Stomach (tissue), 4 donors: ENCODE data around the gene LOXHD1.

Source experiments
- EP300 ChIP-seq: sonication (generic); formaldehyde crosslinking; IDR thresholded peaks from one replicate; pipeline ENCODE4 v1.6.1; 2017; ENCODE audit warnings: antibody characterized with exemption
- POLR2A ChIP-seq, 4 donors: fragments of 450-650 bp; IDR thresholded peaks; one replicate each; pipeline ENCODE4 v1.6.1; 2016; ENCODE audit warnings: antibody characterized with exemption in 4 of 4, control low read depth in 2 of 4, mild to moderate bottlenecking in 1 of 4, moderate library complexity in 1 of 4
- POLR2AphosphoS5 ChIP-seq, 3 donors: sonication (generic); formaldehyde crosslinking; IDR thresholded peaks; one replicate each; pipeline ENCODE4 v1.6.1; 2016; ENCODE audit warnings: antibody characterized with exemption in 3 of 3
- TF ChIP-seq, protein P1 (sequence below), 7 experiments: fragments of 450-650 bp in 4 of 7; fragments of 200-600 bp in 3 of 7; sonication (generic) in 3 of 7; IDR thresholded peaks; one replicate each; pipeline ENCODE4 v1.5.1; 2016 to 2019; ENCODE audit warnings: antibody characterized with exemption in 7 of 7, control low read depth in 2 of 7, mild to moderate bottlenecking in 1 of 7

- TF ChIP-seq POLR2AphosphoS5 (IDR thresholded peaks at IDR 0.05) = no peak
- TF ChIP-seq, protein P1, sequence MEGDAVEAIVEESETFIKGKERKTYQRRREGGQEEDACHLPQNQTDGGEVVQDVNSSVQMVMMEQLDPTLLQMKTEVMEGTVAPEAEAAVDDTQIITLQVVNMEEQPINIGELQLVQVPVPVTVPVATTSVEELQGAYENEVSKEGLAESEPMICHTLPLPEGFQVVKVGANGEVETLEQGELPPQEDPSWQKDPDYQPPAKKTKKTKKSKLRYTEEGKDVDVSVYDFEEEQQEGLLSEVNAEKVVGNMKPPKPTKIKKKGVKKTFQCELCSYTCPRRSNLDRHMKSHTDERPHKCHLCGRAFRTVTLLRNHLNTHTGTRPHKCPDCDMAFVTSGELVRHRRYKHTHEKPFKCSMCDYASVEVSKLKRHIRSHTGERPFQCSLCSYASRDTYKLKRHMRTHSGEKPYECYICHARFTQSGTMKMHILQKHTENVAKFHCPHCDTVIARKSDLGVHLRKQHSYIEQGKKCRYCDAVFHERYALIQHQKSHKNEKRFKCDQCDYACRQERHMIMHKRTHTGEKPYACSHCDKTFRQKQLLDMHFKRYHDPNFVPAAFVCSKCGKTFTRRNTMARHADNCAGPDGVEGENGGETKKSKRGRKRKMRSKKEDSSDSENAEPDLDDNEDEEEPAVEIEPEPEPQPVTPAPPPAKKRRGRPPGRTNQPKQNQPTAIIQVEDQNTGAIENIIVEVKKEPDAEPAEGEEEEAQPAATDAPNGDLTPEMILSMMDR (IDR thresholded peaks at IDR 0.05) = no peak
- no peak for TF ChIP-seq POLR2A (IDR thresholded peaks at IDR 0.05)
- TF ChIP-seq EP300 = no peak
These were observed 140.5 kb downstream of the LOXHD1 start for GRCh38 chr18:46516555-46516954.
